Liver (tissue), 3 donors: ENCODE measurements around the gene RNASE4.

ENCODE experiments used
- ATF3 ChIP-seq: IDR thresholded peaks from 2 replicates; pipeline ENCODE4 v1.6.1; 2016; ENCODE audit warnings: antibody characterized with exemption
- TF ChIP-seq, protein P1 (sequence below): fragments of 150-350 bp; IDR thresholded peaks from 2 replicates; pipeline ENCODE4 v1.5.1; 2017; ENCODE audit warnings: improper control_type of control experiment, low read depth, low read length; ENCODE audit not compliant: missing input control
- donor health status: healthy.
- donor health status: healthy.

GRCh38 chr14:20720741-20721140 is 36.4 kb downstream of the RNASE4 start:
- TF ChIP-seq, protein P1, sequence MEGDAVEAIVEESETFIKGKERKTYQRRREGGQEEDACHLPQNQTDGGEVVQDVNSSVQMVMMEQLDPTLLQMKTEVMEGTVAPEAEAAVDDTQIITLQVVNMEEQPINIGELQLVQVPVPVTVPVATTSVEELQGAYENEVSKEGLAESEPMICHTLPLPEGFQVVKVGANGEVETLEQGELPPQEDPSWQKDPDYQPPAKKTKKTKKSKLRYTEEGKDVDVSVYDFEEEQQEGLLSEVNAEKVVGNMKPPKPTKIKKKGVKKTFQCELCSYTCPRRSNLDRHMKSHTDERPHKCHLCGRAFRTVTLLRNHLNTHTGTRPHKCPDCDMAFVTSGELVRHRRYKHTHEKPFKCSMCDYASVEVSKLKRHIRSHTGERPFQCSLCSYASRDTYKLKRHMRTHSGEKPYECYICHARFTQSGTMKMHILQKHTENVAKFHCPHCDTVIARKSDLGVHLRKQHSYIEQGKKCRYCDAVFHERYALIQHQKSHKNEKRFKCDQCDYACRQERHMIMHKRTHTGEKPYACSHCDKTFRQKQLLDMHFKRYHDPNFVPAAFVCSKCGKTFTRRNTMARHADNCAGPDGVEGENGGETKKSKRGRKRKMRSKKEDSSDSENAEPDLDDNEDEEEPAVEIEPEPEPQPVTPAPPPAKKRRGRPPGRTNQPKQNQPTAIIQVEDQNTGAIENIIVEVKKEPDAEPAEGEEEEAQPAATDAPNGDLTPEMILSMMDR, result no peak
- no peak for TF ChIP-seq ATF3
